ENCODE results near the gene CHMP1A. TPM values are rescaled to one million over a fixed set of nuclear protein-coding genes. Genes with fewer than 3 reads are reported as not detected.
A peak's percentile ranks its signal among the peaks of the same experiment; 100 is the strongest.
"Not testable (repeated sequence)": the region's sequence is repeated elsewhere in the genome, so short reads cannot be mapped to it uniquely, and the experiment has no call there.

CHMP1A gene
- total RNA-seq, 1 donor from 2014 or later, result 74.7 TPM

- no peak for DNase-seq (ENCODE audit: low read depth)
Measured at GRCh38 chr16:89693289-89693731, 35.8 kb upstream of the CHMP1A start.

GRCh38 chr16:89691986-89692569 is 34.6 kb upstream of the CHMP1A start:
- no peak for DNase-seq (ENCODE audit: low read depth)

GRCh38 chr16:89691231-89691985 is 33.9 kb upstream of the CHMP1A start:
- no peak for DNase-seq (ENCODE audit: low read depth)

DNA sequence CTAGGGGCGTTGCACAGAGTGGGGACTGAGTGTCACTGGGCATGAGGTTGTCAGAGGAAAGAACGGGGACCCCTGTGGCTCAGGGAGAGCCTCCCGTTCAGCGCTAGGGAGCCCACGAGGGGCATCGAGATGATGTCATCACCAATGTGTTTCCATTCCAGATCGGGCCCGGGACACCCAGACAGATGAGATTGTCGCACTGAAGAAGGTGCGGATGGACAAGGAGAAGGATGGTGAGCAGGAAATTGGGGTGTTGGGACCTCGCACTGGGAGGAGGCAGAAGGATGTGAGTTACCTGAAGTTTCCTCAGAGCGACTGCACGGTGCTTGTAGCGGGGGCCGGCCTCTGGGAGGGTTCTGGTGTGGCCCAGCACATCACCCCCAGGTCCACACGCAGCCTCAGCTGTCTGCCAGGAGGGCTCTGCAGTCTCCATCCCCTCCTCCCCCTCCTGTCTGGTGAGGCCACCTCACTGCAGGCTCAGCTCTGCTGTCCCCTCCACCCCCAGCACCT is 32.9 kb upstream of the CHMP1A start:
- no peak for DNase-seq (ENCODE audit: low read depth)

GRCh38 chr16:89689621-89690020 is 32.1 kb upstream of the CHMP1A start:
- DNase-seq (ENCODE audit: low read depth), result not testable (repeated sequence)

- DNase-seq (ENCODE audit: low read depth), result no peak
Measured at GRCh38 chr16:89689142-89689541, 31.6 kb upstream of the CHMP1A start.

DNA sequence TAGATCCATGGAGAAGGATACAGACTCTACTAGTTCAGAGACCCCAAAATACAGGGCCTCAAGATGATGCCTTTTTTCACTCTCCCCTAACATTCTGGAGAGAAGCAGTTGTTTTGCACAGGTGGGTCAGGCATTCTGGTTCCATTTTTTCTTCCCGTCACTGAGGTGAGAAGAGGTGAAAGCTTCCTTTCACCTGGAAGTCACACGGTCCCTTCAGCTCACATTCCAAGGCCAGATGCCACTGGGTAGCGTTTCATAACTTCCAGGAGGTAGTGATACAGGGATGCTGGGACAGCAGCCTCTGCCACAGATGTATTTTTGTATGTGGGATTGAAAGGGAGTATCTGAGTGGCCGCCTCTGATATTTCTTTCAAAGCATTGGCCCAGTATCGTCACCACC is 30.9 kb upstream of the CHMP1A start:
- no peak for DNase-seq (ENCODE audit: low read depth)

- peak; percentile 15 for DNase-seq (ENCODE audit: low read depth)
Measured at GRCh38 chr16:89687092-89687940, 29.8 kb upstream of the CHMP1A start.

DNA sequence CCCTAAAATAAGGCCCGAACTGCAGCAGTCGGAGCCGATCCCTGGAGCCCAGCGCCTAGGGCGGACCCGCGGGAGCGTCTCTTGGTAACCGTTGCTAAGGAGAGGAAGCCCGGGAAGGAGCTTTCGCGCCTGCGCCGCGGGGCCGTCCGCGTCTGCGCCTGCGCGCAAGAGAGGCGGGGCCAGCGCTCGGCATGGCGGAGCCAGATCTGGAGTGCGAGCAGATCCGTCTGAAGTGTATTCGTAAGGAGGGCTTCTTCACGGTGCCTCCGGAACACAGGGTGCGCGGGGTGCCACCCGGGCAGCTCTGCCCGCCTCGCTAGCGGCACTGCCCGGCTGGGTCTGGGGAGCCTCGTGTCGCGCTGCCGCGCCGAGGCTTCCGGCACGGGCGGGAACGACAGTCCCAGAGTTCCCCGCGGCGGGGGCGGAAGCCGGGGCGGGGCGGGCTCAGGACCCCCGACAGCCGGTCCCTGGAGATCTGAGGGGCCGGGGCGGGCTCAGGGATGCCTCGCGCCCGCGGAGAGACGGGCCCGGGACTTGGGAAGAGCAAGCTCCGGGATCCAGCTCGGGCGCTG is 29.1 kb upstream of the CHMP1A start, which contains the start of gene CDK10:
CDK10 (plus strand) TSS at position 170 of the 572 bp plus-strand sequence; CDS start at position 192, 22 bp downstream.
- DNase-seq (ENCODE audit: low read depth), result peak; percentile 88

GRCh38 chr16:89685916-89686315 is 28.4 kb upstream of the CHMP1A start:
- no peak for DNase-seq (ENCODE audit: low read depth)

DNA sequence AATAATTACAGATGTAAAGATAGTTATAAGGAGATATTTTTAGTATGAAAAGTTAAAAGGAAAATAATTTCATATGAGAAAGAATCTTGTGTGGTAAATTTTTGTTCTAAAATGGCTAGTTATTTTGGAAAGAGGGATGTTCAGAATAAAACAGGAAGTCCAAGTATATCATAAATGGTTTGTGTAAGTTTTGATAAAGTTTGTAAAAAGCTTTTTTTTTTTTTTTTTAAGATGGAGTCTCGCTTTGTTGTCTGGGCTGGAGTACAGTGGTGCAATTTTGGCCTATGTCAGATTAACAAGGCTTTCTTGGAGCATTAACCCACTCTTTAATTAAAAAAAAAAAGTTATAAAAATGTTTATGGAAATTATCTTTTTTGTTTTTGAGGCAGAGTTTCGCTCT is 20.8 kb upstream of the CHMP1A start:
- DNase-seq (ENCODE audit: low read depth), result no peak

- DNase-seq (ENCODE audit: low read depth), result no peak
Measured at GRCh38 chr16:89672177-89672941, 14.9 kb upstream of the CHMP1A start.

- DNase-seq (ENCODE audit: low read depth), result not testable (repeated sequence)
Measured at GRCh38 chr16:89671565-89671964, 14.1 kb upstream of the CHMP1A start.

GRCh38 chr16:89670496-89671431 is 13.3 kb upstream of the CHMP1A start:
- no peak for DNase-seq (ENCODE audit: low read depth)

GRCh38 chr16:89669755-89670154 is 12.2 kb upstream of the CHMP1A start:
- DNase-seq (ENCODE audit: low read depth), result no peak

DNA sequence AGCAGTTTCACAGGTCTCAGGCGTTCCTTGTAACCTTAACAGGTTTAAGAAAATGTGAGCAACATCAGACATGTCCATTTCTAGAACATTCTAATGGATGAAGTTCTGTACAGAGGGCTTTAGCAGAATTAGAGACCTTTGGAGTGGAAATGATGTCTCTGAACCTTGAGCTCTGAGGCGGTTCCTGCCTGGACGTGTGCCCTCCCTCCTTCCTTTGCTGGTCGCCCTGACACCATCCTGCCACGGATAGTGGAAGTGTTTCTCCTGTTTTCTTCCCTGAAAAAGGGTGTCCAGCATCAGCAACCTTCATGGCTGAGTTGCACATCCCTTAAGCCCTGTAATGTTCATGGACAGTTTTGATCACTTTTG is 11.3 kb upstream of the CHMP1A start:
- DNase-seq (ENCODE audit: low read depth), result no peak

DNA sequence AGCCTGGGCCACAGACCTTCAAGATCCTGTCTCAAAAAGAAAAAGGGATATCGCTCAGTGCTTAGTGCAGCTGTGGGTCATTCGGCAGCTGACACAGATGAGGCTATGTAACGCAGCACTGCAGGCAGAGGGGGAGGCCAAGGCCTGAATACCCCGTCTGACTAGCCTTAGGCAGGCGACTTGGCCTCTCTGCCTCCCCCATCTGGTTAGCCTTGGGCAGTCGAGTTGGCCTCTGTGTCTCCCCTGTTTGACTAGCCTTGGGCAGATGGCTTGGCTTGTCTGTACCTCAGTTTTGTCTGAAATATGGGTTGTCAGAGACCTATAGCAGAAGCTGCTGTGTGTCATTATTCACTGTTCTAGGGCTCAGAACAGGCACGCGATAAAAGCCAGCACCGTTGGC is 10.1 kb upstream of the CHMP1A start:
- DNase-seq (ENCODE audit: low read depth), result no peak

DNA sequence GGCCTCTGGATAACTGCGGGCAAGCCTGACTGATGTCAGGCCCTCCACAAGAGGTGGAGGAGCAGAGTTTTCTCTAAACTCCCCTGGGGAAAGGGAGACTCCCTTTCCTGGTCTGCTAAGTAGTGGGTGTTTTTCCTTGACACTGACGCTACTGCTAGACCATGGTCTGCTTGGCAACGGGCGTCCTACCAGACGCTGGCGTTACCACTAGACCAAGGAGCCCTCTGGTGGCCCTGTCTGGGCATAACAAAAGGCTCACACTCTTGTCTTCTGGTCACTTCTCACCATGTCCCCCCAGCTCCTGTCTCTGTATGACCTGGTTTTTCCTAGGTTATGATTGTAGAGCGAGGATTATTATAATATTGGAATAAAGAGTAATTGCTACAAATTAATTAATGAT is 9.5 kb upstream of the CHMP1A start:
- DNase-seq (ENCODE audit: low read depth), result not testable (repeated sequence)

GRCh38 chr16:89664238-89664637 is 6.7 kb upstream of the CHMP1A start:
- DNase-seq (ENCODE audit: low read depth), result not testable (repeated sequence)
